ENCODE results near the gene ADAM23.

- no peak for TF ChIP-seq POLR2AphosphoS5 (IDR thresholded peaks at IDR 0.05; ENCODE audit: borderline replicate concordance, low read depth, low read length)
- TF ChIP-seq EZH2 (IDR thresholded peaks at IDR 0.05): no peak
Measured at GRCh38 chr2:206520450-206520849, 77.1 kb downstream of the ADAM23 start.

Data from SK-N-MC (cell line).